Measurements from ENCODE around the gene CADPS2. TPM values are rescaled to one million over a fixed set of nuclear protein-coding genes. Genes with fewer than 3 reads are reported as not detected.

Gene CADPS2
- total and polyA plus RNA-seq, 3 experiments from 2014 or later = not detected

- no peaks in the 10 kb centered on the region for H3K36me3 ChIP-seq (ENCODE audit: insufficient read depth, low read length)
- Mint-ChIP-seq H3K4me3 (no peak overlapping the region), H3K36me3 (no peaks in the 10 kb centered on the region), H3K9me3 (peaks cover 2 to 13% (median 4%) of the 10 kb centered on the region in 5 donors), H3K4me1 (no peaks in the 10 kb centered on the region), H3K27ac (no peak overlapping the region), H3K27me3 (no peaks in the 10 kb centered on the region)
- H3K4me3 ChIP-seq (ENCODE audit: low read length) = no peak overlapping the region
- POLR2A ChIA-PET = no interaction called here
- no peaks in the 10 kb centered on the region for H3K9me3 ChIP-seq (ENCODE audit: low read length)
- no peaks in the 10 kb centered on the region for H3K4me1 ChIP-seq (ENCODE audit: insufficient read depth, low read length)
- DNase-seq = no peak
- no peak overlapping the region for H3K27ac ChIP-seq (ENCODE audit: low read depth, low read length)
- H3K27me3 ChIP-seq (ENCODE audit: insufficient read depth, low read length, poor library complexity, severe bottlenecking) = no peaks in the 10 kb centered on the region
- CTCF ChIA-PET = no interaction called here
Observed at GRCh38 chr7:122556873-122557542, 329.3 kb downstream of the CADPS2 start.

- no peak overlapping the region for H3K27ac Mint-ChIP-seq
- H3K9me3 Mint-ChIP-seq = peaks cover 2 to 12% (median 2%) of the 10 kb centered on the region in 5 donors
- Histone ChIP-seq H3K4me1 (ENCODE audit: insufficient read depth, low read length) (no peaks in the 10 kb centered on the region), H3K36me3 (ENCODE audit: insufficient read depth, low read length) (no peaks in the 10 kb centered on the region), H3K27ac (ENCODE audit: low read depth, low read length) (no peak overlapping the region), H3K4me3 (ENCODE audit: low read length) (no peak overlapping the region), H3K9me3 (ENCODE audit: low read length) (no peaks in the 10 kb centered on the region), H3K27me3 (ENCODE audit: insufficient read depth, low read length, poor library complexity, severe bottlenecking) (no peaks in the 10 kb centered on the region)
- H3K4me1 Mint-ChIP-seq = no peaks in the 10 kb centered on the region
- CTCF ChIA-PET = no interaction called here
- H3K36me3 Mint-ChIP-seq = no peaks in the 10 kb centered on the region
- H3K4me3 Mint-ChIP-seq = no peak overlapping the region
- no peaks in the 10 kb centered on the region for H3K27me3 Mint-ChIP-seq
- POLR2A ChIA-PET = no interaction called here
- no peak for DNase-seq
Observed at GRCh38 chr7:122556219-122556618, 330.0 kb downstream of the CADPS2 start.

GRCh38 chr7:122553761-122554160 is 332.5 kb downstream of the CADPS2 start:
- Histone ChIP-seq H3K27ac (ENCODE audit: low read depth, low read length) (no peak overlapping the region), H3K4me1 (ENCODE audit: insufficient read depth, low read length) (no peaks in the 10 kb centered on the region), H3K9me3 (ENCODE audit: low read length) (no peaks in the 10 kb centered on the region), H3K4me3 (ENCODE audit: low read length) (no peak overlapping the region), H3K36me3 (ENCODE audit: insufficient read depth, low read length) (no peaks in the 10 kb centered on the region), H3K27me3 (ENCODE audit: insufficient read depth, low read length, poor library complexity, severe bottlenecking) (no peaks in the 10 kb centered on the region)
- ChIA-PET CTCF (no interaction called here), POLR2A (no interaction called here)
- no peaks in the 10 kb centered on the region for H3K4me1 Mint-ChIP-seq
- no peak for DNase-seq
- H3K36me3 Mint-ChIP-seq = no peaks in the 10 kb centered on the region
- H3K4me3 Mint-ChIP-seq = no peak overlapping the region
- peaks cover 2 to 8% (median 2%) of the 10 kb centered on the region in 5 donors for H3K9me3 Mint-ChIP-seq
- H3K27ac Mint-ChIP-seq = no peak overlapping the region
- H3K27me3 Mint-ChIP-seq = no peaks in the 10 kb centered on the region

- Mint-ChIP-seq H3K27me3 (no peaks in the 10 kb centered on the region), H3K9me3 (peaks cover 2 to 3% (median 2%) of the 10 kb centered on the region in 5 donors), H3K4me1 (no peaks in the 10 kb centered on the region), H3K4me3 (no peak overlapping the region), H3K36me3 (no peaks in the 10 kb centered on the region), H3K27ac (no peak overlapping the region)
- H3K27me3 ChIP-seq (ENCODE audit: insufficient read depth, low read length, poor library complexity, severe bottlenecking) = no peaks in the 10 kb centered on the region
- no peaks in the 10 kb centered on the region for H3K36me3 ChIP-seq (ENCODE audit: insufficient read depth, low read length)
- ChIA-PET POLR2A (no interaction called here), CTCF (no interaction called here)
- no peak for DNase-seq
- H3K27ac ChIP-seq (ENCODE audit: low read depth, low read length) = no peak overlapping the region
- no peak overlapping the region for H3K4me3 ChIP-seq (ENCODE audit: low read length)
- H3K9me3 ChIP-seq (ENCODE audit: low read length) = no peaks in the 10 kb centered on the region
- H3K4me1 ChIP-seq (ENCODE audit: insufficient read depth, low read length) = no peaks in the 10 kb centered on the region
Observed at GRCh38 chr7:122552769-122553168, 333.5 kb downstream of the CADPS2 start.

- H3K4me3 ChIP-seq (ENCODE audit: low read length) = no peak overlapping the region
- Mint-ChIP-seq H3K4me1 (no peaks in the 10 kb centered on the region), H3K9me3 (peaks cover 0 to 5% (median 0%) of the 10 kb centered on the region in 5 donors), H3K27ac (no peak overlapping the region), H3K27me3 (no peaks in the 10 kb centered on the region), H3K4me3 (no peak overlapping the region), H3K36me3 (no peaks in the 10 kb centered on the region)
- no peak for DNase-seq
- H3K27me3 ChIP-seq (ENCODE audit: insufficient read depth, low read length, poor library complexity, severe bottlenecking) = no peaks in the 10 kb centered on the region
- H3K27ac ChIP-seq (ENCODE audit: low read depth, low read length) = no peak overlapping the region
- no peaks in the 10 kb centered on the region for H3K4me1 ChIP-seq (ENCODE audit: insufficient read depth, low read length)
- ChIA-PET POLR2A (no interaction called here), CTCF (no interaction called here)
- H3K36me3 ChIP-seq (ENCODE audit: insufficient read depth, low read length) = no peaks in the 10 kb centered on the region
- H3K9me3 ChIP-seq (ENCODE audit: low read length) = no peaks in the 10 kb centered on the region
Observed at GRCh38 chr7:122550545-122550944, 335.7 kb downstream of the CADPS2 start.

GRCh38 chr7:122549578-122549977 is 336.7 kb downstream of the CADPS2 start:
- no peaks in the 10 kb centered on the region for H3K9me3 ChIP-seq (ENCODE audit: low read length)
- POLR2A ChIA-PET = no interaction called here
- Mint-ChIP-seq H3K27me3 (no peaks in the 10 kb centered on the region), H3K9me3 (peaks cover 0 to 5% (median 4%) of the 10 kb centered on the region in 5 donors), H3K4me3 (no peak overlapping the region), H3K4me1 (no peaks in the 10 kb centered on the region), H3K36me3 (no peaks in the 10 kb centered on the region), H3K27ac (no peak overlapping the region)
- no peaks in the 10 kb centered on the region for H3K36me3 ChIP-seq (ENCODE audit: insufficient read depth, low read length)
- H3K27me3 ChIP-seq (ENCODE audit: insufficient read depth, low read length, poor library complexity, severe bottlenecking) = no peaks in the 10 kb centered on the region
- H3K4me3 ChIP-seq (ENCODE audit: low read length) = no peak overlapping the region
- no peak for DNase-seq
- CTCF ChIA-PET = no interaction called here
- no peaks in the 10 kb centered on the region for H3K4me1 ChIP-seq (ENCODE audit: insufficient read depth, low read length)
- no peak overlapping the region for H3K27ac ChIP-seq (ENCODE audit: low read depth, low read length)

- Mint-ChIP-seq H3K4me1 (no peaks in the 10 kb centered on the region), H3K27me3 (no peaks in the 10 kb centered on the region), H3K36me3 (no peaks in the 10 kb centered on the region), H3K4me3 (no peak overlapping the region), H3K27ac (peak overlapping the region in 1 of 8 donors; percentile 56), H3K9me3 (peaks cover 0 to 9% (median 4%) of the 10 kb centered on the region in 5 donors)
- no peak for DNase-seq
- no peak overlapping the region for H3K27ac ChIP-seq (ENCODE audit: low read depth, low read length)
- H3K27me3 ChIP-seq (ENCODE audit: insufficient read depth, low read length, poor library complexity, severe bottlenecking) = no peaks in the 10 kb centered on the region
- ChIA-PET CTCF (no interaction called here), POLR2A (no interaction called here)
- H3K4me3 ChIP-seq (ENCODE audit: low read length) = no peak overlapping the region
- no peaks in the 10 kb centered on the region for H3K4me1 ChIP-seq (ENCODE audit: insufficient read depth, low read length)
- no peaks in the 10 kb centered on the region for H3K9me3 ChIP-seq (ENCODE audit: low read length)
- no peaks in the 10 kb centered on the region for H3K36me3 ChIP-seq (ENCODE audit: insufficient read depth, low read length)
Observed at GRCh38 chr7:122546496-122546895, 339.8 kb downstream of the CADPS2 start.

- no peak overlapping the region for H3K4me3 ChIP-seq (ENCODE audit: low read length)
- no peak for DNase-seq
- ChIA-PET POLR2A (no interaction called here), CTCF (no interaction called here)
- no peaks in the 10 kb centered on the region for H3K4me1 ChIP-seq (ENCODE audit: insufficient read depth, low read length)
- Mint-ChIP-seq H3K4me1 (no peaks in the 10 kb centered on the region), H3K36me3 (no peaks in the 10 kb centered on the region), H3K4me3 (no peak overlapping the region), H3K27ac (no peak overlapping the region), H3K27me3 (no peaks in the 10 kb centered on the region), H3K9me3 (peaks cover 0 to 9% (median 4%) of the 10 kb centered on the region in 5 donors)
- no peak overlapping the region for H3K27ac ChIP-seq (ENCODE audit: low read depth, low read length)
- no peaks in the 10 kb centered on the region for H3K9me3 ChIP-seq (ENCODE audit: low read length)
- H3K36me3 ChIP-seq (ENCODE audit: insufficient read depth, low read length) = no peaks in the 10 kb centered on the region
- H3K27me3 ChIP-seq (ENCODE audit: insufficient read depth, low read length, poor library complexity, severe bottlenecking) = no peaks in the 10 kb centered on the region
Observed at GRCh38 chr7:122544463-122544862, 341.8 kb downstream of the CADPS2 start.

- H3K4me1 ChIP-seq (ENCODE audit: insufficient read depth, low read length) = no peaks in the 10 kb centered on the region
- peaks cover 0 to 9% (median 4%) of the 10 kb centered on the region in 5 donors for H3K9me3 Mint-ChIP-seq
- no peaks in the 10 kb centered on the region for H3K36me3 Mint-ChIP-seq
- H3K27me3 Mint-ChIP-seq = no peaks in the 10 kb centered on the region
- ChIA-PET POLR2A (no interaction called here), CTCF (no interaction called here)
- DNase-seq = no peak
- no peaks in the 10 kb centered on the region for H3K4me1 Mint-ChIP-seq
- H3K27me3 ChIP-seq (ENCODE audit: insufficient read depth, low read length, poor library complexity, severe bottlenecking) = no peaks in the 10 kb centered on the region
- H3K27ac Mint-ChIP-seq = no peak overlapping the region
- H3K4me3 Mint-ChIP-seq = no peak overlapping the region
- no peak overlapping the region for H3K4me3 ChIP-seq (ENCODE audit: low read length)
- H3K9me3 ChIP-seq (ENCODE audit: low read length) = no peaks in the 10 kb centered on the region
- no peaks in the 10 kb centered on the region for H3K36me3 ChIP-seq (ENCODE audit: insufficient read depth, low read length)
- no peak overlapping the region for H3K27ac ChIP-seq (ENCODE audit: low read depth, low read length)
Observed at GRCh38 chr7:122543891-122544290, 342.4 kb downstream of the CADPS2 start.
